ENCODE results near the gene BNC2.
"Not testable (repeated sequence)": the region's sequence is repeated elsewhere in the genome, so short reads cannot be mapped to it uniquely, and the experiment has no call there.

The BNC2 gene

GRCh38 chr9:16572005-16572734 lies 298.3 kb downstream of the BNC2 start:
- no peak for DNase-seq

- no peak for DNase-seq
Measured at GRCh38 chr9:16571127-16571802, 299.2 kb downstream of the BNC2 start.

DNA sequence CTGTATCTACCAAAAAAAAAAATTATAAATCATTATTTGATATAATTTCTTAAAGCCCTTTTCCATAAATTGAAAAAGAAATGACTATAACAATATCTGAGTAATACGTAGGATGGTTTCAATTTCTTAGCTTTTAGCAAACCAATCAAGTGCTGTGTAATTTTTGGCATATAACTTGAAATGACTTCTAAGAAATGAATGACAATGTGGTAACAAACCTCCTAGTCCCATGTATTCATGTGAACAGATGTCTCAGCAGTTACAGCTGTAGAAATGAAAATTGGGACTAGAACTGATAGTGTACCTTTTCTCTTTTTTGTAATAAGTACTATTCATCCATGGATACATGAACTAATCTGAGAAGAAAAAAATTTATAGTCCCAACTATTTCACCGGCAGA lies 307.0 kb downstream of the BNC2 start:
- DNase-seq, result no peak

- DNase-seq, result no peak
Measured at GRCh38 chr9:16561121-16561520, 309.3 kb downstream of the BNC2 start.

DNA sequence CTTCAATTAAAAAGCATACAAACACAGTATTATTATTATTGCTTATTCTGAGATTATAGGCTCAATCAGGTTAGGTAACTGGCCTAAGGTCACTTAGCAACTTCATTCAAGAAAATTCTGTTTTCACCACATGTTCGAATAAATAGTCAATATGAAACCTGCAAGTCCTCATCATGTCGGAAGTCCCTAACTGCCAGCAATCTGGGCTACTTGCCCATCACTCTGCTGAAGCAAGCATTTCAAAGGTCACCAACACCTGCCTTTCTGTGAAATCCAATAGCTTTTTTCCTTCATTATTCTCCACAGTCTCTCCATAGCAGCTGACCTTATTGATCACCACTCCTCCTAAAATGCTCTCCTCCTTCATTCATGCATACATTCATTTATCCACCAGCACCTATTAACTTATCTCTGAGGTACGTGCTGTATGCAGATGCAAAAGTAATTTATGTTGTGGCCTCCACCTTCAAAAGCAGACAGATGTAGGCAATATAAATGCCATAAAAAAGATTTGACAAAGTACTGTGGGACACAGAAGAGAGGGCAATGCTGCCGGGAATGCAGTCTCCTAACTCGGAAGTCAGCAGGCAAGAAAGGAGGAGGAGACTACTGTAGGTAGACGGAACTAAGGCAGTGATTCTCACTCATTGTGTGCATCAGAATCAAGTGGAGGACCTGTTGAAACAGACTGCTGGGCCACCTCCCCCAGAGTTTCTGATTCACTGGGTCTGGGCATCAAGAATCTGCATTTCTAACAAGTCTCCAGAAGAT lies 310.9 kb downstream of the BNC2 start:
- DNase-seq, result no peak

DNA sequence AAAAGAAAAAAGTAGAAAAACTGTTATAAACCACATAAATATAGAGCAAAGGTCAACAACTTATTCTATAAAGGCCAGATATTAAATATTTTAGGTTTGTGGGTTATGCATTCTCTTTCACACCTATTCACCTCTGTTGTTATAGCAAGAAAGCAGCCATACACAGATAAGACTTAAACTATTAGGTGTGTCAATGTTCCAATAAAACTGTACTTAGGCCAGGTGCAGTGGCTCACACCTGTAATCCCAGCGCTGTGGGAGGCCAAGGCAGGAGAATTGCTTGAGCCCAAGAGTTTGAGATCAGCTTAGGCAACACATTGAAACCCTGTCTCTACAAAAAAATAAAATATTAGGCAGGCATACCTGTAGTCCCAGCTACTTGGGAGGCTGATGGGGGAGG lies 314.7 kb downstream of the BNC2 start:
- no peak for DNase-seq

GRCh38 chr9:16553869-16554540 lies 316.5 kb downstream of the BNC2 start:
- no peak for DNase-seq

- no peak for DNase-seq
Measured at GRCh38 chr9:16552252-16552651, 318.2 kb downstream of the BNC2 start.

DNA sequence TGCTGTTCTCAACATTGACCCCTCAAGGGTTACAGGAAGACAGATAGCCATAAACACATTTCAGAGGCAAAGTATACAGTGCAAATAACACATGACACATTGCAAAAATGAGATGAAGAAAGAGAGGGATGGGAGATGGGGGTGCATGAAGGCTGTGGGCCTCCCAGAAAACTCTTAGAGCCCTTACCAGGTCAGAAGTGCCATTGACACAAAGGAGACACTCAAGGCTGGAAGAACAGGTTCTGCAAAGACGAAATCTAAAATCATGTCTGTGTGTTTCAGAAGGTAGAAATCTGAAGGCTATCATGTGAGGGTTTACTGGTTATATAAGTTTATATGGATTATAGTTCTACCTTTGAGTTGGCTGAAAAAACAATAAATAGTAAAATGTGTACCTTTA lies 318.8 kb downstream of the BNC2 start:
- DNase-seq, result no peak

- DNase-seq, result no peak
Measured at GRCh38 chr9:16545639-16546038, 324.8 kb downstream of the BNC2 start.

DNA sequence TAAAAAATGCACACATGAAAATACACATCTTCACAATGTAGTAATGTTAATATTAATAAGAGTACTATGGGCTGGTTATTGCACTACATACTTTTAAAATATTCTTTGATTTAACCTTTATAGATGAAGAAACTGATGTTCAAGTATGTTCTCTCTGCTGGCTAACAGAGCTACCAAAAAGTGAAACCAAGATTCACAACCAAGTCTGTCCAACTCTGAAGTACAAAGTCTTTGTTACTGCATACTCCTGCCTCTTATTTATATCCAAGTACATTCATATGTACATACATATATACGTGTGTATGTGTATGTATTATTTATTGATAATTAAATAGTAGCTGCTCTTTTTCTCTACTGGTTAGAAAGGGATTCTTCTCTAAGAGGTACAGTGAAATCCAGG lies 325.6 kb downstream of the BNC2 start:
- DNase-seq, result no peak

DNA sequence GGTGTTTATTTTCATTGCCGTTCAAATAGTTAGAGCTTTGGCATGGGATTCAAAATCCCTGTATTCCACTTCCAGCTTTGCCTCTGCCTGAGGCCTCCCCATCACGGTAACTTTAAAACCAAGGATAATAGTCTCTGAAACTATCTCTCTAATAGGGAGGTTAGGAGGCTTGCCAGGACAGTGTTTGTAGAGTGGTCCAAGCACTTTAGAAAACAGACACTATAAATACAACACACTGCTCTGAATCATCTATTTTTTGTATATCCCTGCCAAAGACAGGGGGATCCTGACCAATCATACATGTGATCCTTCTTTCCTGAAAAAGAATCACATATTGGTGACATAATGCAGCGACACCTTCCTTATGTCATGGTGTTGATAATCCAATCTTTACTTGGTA lies 326.8 kb downstream of the BNC2 start:
- DNase-seq, result no peak

- DNase-seq, result no peak
Measured at GRCh38 chr9:16543225-16543624, 327.2 kb downstream of the BNC2 start.

- DNase-seq, result no peak
Measured at GRCh38 chr9:16542290-16542689, 328.2 kb downstream of the BNC2 start.

DNA sequence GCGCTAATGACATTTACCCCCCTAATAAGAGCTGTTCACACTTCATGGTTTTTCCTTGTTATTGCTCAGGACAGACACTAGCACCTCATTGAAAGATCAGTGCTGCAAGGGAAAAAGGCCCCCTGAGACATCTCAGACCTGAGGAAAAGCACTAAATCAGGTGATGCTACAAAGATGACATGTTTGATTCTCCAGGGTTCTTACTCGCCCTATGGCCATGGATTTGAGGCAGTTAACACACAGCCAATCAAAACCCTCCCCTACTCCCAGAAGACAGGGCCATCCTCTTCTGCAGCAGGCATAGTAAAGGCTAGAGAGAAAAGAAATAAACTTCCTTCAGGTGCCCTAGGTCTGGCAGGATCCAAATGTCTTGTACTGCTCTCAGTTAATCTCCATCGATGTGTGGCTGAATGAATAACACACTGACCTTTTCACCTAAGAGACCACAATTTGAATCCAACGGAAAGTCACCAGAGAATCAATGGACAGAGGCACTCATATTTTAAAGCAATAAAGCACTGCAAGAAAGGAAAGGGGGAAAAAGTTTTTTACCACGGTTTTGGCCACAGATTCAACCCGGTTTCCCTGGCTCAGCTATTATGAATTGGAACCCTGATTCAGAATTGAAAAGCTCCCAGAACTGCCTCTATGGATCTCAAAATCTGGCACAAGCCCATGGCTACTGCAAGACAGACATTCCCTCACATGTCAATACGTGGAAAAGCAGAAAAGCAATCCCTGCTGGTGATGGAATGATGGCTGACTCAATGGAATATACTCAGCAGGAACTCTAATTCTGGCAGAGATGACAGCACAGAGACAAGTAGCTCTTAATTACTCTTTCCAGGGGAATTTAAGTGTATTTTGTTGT lies 329.5 kb downstream of the BNC2 start:
- no peak for DNase-seq

GRCh38 chr9:16539626-16540025 lies 330.8 kb downstream of the BNC2 start:
- not testable (repeated sequence) for DNase-seq

- DNase-seq, result no peak
Measured at GRCh38 chr9:16535555-16535954, 334.9 kb downstream of the BNC2 start.

- no peak for DNase-seq
Measured at GRCh38 chr9:16532681-16533450, 337.6 kb downstream of the BNC2 start.

- DNase-seq, result no peak
Measured at GRCh38 chr9:16532272-16532671, 338.2 kb downstream of the BNC2 start.

DNA sequence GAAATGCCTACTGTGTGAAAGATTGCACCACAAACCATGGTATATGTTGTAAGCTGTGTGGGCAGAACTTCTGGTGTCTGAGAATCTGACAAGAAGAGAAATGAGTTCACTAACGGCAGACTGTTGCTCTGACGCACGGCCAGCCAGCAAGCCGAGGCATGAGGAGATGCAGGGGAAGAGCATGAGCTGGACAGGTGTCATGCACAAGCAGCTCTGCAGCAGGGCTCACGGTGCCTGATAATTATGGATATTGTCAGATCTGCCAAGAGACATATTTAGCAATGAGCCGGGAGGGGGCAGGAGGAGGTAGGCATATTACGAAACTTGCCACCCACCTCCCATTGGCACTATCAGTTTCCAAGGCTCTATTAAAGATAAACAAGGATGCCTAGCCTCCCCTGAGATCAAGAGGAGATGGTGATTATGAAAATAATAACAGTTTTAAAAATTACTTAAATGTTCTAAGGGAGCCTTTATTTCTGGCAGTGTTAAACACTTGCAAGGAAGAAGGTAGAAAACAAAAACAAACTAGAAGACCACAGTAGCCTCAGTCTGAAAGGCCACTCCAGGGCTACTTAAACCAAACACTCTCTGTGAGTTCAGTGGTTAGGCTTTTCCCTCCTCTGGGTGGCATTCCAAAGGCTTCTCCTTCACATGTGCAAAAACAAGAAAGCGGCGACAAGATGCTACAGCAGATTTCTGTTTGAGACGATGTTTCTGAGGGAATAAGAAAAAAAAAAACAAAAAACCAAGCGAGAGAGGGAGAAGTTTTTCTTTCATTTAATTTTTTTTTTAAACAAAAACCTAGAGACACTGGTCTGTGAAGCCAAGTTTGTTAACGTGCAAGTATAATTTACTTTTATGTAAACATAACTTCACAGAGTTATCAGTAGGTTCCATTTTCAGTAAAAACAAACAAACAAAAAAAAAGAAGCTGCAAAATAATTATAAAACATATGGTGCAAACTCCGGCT lies 339.5 kb downstream of the BNC2 start:
- no peak for DNase-seq

Measured in activated gamma-delta T cell treated with Interleukin-2 at 50 U/mL for 16 hours (primary cell).